HepG2 (cell line): ENCODE data around the gene IRF2. TPM values are rescaled to one million over a fixed set of nuclear protein-coding genes. Genes with fewer than 3 reads are reported as not detected.

ENCODE experiments used
- ESRRA ChIP-seq: sonication (generic); formaldehyde crosslinking; IDR thresholded peaks from 2 replicates; pipeline ENCODE4 v1.5.1; 2020; ENCODE audit warnings: mild to moderate bottlenecking, low read depth, missing genetic modification reagents
- HOXA3 ChIP-seq: sonication (generic); formaldehyde crosslinking; IDR thresholded peaks from 2 replicates; pipeline ENCODE4 v1.5.0; 2020; ENCODE audit warnings: missing genetic modification reagents
- JUND ChIP-seq: sonication (generic); formaldehyde crosslinking; IDR thresholded peaks from 2 replicates; pipeline ENCODE4 v1.8.0; 2022; ENCODE audit warnings: mild to moderate bottlenecking, missing genetic modification reagents
- KDM5B ChIP-seq: sonication (generic); formaldehyde crosslinking; IDR thresholded peaks from 2 replicates; pipeline ENCODE4 v1.4.0; 2020; ENCODE audit warnings: missing genetic modification reagents, mild to moderate bottlenecking, borderline replicate concordance
- KLF13 ChIP-seq: sonication (generic); formaldehyde crosslinking; IDR thresholded peaks from 2 replicates; pipeline ENCODE4 v1.4.0; 2020; ENCODE audit warnings: mild to moderate bottlenecking, missing genetic modification reagents
- KLF16 ChIP-seq, 2 experiments: sonication (generic) in 1 of 2; formaldehyde crosslinking in 1 of 2; IDR thresholded peaks; 2 replicates each; pipeline versions ENCODE4 v1.6.1 to v1.8.0; 2016 to 2023; ENCODE audit warnings: missing genetic modification reagents in 2 of 2, missing compliant biosample characterization in 1 of 2
- MXI1 ChIP-seq: IDR thresholded peaks from 3 replicates; pipeline ENCODE4 v1.6.1; 2012; ENCODE audit warnings: low read depth, low read length, inconsistent platforms, borderline replicate concordance
- ZNF232 ChIP-seq: sonication (generic); formaldehyde crosslinking; IDR thresholded peaks from 2 replicates; pipeline ENCODE4 v1.4.0; 2020; ENCODE audit warnings: missing genetic modification reagents, borderline replicate concordance
- ZNF292 ChIP-seq: sonication (generic); formaldehyde crosslinking; IDR thresholded peaks from 2 replicates; pipeline ENCODE4 v1.8.1; 2022; ENCODE audit warnings: mild to moderate bottlenecking, low read depth, missing genetic modification reagents, borderline replicate concordance
- polyA plus RNA-seq, 8 experiments: library from polyadenylated mRNA; depleted of rRNA in 3 of 8; stranded (reverse) in 7 of 8; unstranded in 1 of 8; fragments of >200 nt; fragmentation: Illumina TruSeq in 4 of 8; extraction: Trizol in 4 of 8; gene quantifications; 2 replicates each; pipeline versions ENCODE4 v1.2.1 to v1.2.3, GENCODE V29; 2011 to 2016; ENCODE audit warnings: low read depth in 4 of 8, missing spikeins in 1 of 8, mixed read lengths in 1 of 8; ENCODE audit not compliant: insufficient read depth in 1 of 8
- total RNA-seq, 5 experiments: library from RNA; depleted of rRNA; stranded (reverse); fragments of >200 nt; fragmentation: Illumina TruSeq; extraction: Trizol; gene quantifications; 2 replicates each; pipeline ENCODE4 v1.2.3, GENCODE V29; 2016; ENCODE audit warnings: low read depth in 1 of 5
- TF ChIP-seq, protein P1 (sequence below): IDR thresholded peaks from 2 replicates; pipeline ENCODE4 v1.6.1; 2016; ENCODE audit warnings: mild to moderate bottlenecking, missing biosample characterization, missing genetic modification reagents
- TF ChIP-seq, protein P2 (sequence below): conservative IDR thresholded peaks from 2 replicates; pipeline ENCODE4 v1.6.1; 2018; ENCODE audit warnings: missing genetic modification reagents
- TF ChIP-seq, protein P3 (sequence below): sonication (generic); formaldehyde crosslinking; IDR thresholded peaks from 2 replicates; pipeline ENCODE4 v1.4.0; 2020; ENCODE audit warnings: missing genetic modification reagents, borderline replicate concordance
- TF ChIP-seq, protein P4 (sequence below): sonication (generic); formaldehyde crosslinking; IDR thresholded peaks from 2 replicates; pipeline ENCODE4 v1.4.0; 2020; ENCODE audit warnings: missing genetic modification reagents, borderline replicate concordance
- TF ChIP-seq, protein P5 (sequence below): sonication (generic); formaldehyde crosslinking; IDR thresholded peaks from 2 replicates; pipeline ENCODE4 v1.4.0; 2020; ENCODE audit warnings: mild to moderate bottlenecking, missing genetic modification reagents, borderline replicate concordance
- TF ChIP-seq, protein P6 (sequence below), 2 experiments: fragments of 450-650 bp in 1 of 2; sonication (generic) in 1 of 2; formaldehyde crosslinking; IDR thresholded peaks; 2 replicates each; pipeline versions ENCODE4 v1.5.0 to v1.8.0; 2020 to 2022; ENCODE audit warnings: mild to moderate bottlenecking in 1 of 2, missing genetic modification reagents in 1 of 2

Gene IRF2
- total and polyA plus RNA-seq, 2 of the 13 experiments (the other 11 are each of a cell fraction or from before 2014, with no cell fraction given): 15.5 to 28.8 TPM

DNA sequence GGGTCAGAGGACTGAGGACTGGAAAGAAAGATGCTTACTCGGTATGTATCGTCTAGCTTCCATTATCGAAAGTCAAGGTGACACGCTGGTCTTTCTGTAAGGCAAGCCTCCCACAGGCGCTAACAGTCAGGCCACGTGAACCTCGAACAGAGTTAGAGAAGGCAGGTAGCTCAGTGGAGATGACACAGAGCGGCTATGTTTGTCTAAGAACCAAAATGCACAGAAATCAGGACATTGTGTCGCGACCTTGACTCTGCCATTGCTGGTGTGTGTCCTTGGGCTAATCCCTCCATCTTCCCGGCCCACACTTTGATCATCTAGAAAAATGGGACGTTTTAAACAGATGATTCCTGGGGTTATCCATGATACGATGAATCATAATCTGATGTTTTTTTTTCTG lies 40.3 kb downstream of the IRF2 start (continued):
- peak; percentile 93 for TF ChIP-seq ESRRA (CRISPR knock-in tag)
- TF ChIP-seq, protein P1, sequence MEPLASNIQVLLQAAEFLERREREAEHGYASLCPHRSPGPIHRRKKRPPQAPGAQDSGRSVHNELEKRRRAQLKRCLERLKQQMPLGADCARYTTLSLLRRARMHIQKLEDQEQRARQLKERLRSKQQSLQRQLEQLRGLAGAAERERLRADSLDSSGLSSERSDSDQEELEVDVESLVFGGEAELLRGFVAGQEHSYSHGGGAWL (CRISPR knock-in tag): no peak
- TF ChIP-seq, protein P2, sequence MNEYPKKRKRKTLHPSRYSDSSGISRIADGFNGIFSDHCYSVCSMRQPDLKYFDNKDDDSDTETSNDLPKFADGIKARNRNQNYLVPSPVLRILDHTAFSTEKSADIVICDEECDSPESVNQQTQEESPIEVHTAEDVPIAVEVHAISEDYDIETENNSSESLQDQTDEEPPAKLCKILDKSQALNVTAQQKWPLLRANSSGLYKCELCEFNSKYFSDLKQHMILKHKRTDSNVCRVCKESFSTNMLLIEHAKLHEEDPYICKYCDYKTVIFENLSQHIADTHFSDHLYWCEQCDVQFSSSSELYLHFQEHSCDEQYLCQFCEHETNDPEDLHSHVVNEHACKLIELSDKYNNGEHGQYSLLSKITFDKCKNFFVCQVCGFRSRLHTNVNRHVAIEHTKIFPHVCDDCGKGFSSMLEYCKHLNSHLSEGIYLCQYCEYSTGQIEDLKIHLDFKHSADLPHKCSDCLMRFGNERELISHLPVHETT (CRISPR knock-in tag): no peak
- no peak for TF ChIP-seq KDM5B
- TF ChIP-seq, protein P3, sequence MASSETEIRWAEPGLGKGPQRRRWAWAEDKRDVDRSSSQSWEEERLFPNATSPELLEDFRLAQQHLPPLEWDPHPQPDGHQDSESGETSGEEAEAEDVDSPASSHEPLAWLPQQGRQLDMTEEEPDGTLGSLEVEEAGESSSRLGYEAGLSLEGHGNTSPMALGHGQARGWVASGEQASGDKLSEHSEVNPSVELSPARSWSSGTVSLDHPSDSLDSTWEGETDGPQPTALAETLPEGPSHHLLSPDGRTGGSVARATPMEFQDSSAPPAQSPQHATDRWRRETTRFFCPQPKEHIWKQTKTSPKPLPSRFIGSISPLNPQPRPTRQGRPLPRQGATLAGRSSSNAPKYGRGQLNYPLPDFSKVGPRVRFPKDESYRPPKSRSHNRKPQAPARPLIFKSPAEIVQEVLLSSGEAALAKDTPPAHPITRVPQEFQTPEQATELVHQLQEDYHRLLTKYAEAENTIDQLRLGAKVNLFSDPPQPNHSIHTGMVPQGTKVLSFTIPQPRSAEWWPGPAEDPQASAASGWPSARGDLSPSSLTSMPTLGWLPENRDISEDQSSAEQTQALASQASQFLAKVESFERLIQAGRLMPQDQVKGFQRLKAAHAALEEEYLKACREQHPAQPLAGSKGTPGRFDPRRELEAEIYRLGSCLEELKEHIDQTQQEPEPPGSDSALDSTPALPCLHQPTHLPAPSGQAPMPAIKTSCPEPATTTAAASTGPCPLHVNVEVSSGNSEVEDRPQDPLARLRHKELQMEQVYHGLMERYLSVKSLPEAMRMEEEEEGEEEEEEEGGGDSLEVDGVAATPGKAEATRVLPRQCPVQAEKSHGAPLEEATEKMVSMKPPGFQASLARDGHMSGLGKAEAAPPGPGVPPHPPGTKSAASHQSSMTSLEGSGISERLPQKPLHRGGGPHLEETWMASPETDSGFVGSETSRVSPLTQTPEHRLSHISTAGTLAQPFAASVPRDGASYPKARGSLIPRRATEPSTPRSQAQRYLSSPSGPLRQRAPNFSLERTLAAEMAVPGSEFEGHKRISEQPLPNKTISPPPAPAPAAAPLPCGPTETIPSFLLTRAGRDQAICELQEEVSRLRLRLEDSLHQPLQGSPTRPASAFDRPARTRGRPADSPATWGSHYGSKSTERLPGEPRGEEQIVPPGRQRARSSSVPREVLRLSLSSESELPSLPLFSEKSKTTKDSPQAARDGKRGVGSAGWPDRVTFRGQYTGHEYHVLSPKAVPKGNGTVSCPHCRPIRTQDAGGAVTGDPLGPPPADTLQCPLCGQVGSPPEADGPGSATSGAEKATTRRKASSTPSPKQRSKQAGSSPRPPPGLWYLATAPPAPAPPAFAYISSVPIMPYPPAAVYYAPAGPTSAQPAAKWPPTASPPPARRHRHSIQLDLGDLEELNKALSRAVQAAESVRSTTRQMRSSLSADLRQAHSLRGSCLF (CRISPR knock-in tag): no peak
- TF ChIP-seq, protein P4, sequence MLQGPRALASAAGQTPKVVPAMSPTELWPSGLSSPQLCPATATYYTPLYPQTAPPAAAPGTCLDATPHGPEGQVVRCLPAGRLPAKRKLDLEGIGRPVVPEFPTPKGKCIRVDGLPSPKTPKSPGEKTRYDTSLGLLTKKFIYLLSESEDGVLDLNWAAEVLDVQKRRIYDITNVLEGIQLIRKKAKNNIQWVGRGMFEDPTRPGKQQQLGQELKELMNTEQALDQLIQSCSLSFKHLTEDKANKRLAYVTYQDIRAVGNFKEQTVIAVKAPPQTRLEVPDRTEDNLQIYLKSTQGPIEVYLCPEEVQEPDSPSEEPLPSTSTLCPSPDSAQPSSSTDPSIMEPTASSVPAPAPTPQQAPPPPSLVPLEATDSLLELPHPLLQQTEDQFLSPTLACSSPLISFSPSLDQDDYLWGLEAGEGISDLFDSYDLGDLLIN (CRISPR knock-in tag): no peak
- peak; percentile 61; the same call in 1 of the 2 replicates for TF ChIP-seq ZNF292
- no peak for TF ChIP-seq JUND (CRISPR knock-in tag)
- TF ChIP-seq, protein P5, sequence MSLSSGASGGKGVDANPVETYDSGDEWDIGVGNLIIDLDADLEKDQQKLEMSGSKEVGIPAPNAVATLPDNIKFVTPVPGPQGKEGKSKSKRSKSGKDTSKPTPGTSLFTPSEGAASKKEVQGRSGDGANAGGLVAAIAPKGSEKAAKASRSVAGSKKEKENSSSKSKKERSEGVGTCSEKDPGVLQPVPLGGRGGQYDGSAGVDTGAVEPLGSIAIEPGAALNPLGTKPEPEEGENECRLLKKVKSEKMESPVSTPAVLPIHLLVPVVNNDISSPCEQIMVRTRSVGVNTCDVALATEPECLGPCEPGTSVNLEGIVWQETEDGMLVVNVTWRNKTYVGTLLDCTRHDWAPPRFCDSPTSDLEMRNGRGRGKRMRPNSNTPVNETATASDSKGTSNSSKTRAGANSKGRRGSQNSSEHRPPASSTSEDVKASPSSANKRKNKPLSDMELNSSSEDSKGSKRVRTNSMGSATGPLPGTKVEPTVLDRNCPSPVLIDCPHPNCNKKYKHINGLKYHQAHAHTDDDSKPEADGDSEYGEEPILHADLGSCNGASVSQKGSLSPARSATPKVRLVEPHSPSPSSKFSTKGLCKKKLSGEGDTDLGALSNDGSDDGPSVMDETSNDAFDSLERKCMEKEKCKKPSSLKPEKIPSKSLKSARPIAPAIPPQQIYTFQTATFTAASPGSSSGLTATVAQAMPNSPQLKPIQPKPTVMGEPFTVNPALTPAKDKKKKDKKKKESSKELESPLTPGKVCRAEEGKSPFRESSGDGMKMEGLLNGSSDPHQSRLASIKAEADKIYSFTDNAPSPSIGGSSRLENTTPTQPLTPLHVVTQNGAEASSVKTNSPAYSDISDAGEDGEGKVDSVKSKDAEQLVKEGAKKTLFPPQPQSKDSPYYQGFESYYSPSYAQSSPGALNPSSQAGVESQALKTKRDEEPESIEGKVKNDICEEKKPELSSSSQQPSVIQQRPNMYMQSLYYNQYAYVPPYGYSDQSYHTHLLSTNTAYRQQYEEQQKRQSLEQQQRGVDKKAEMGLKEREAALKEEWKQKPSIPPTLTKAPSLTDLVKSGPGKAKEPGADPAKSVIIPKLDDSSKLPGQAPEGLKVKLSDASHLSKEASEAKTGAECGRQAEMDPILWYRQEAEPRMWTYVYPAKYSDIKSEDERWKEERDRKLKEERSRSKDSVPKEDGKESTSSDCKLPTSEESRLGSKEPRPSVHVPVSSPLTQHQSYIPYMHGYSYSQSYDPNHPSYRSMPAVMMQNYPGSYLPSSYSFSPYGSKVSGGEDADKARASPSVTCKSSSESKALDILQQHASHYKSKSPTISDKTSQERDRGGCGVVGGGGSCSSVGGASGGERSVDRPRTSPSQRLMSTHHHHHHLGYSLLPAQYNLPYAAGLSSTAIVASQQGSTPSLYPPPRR (CRISPR knock-in tag): peak; percentile 69; the same call in 1 of the 2 replicates
- TF ChIP-seq MXI1: no peak
- TF ChIP-seq ZNF232 (CRISPR knock-in tag): no peak
- TF ChIP-seq KLF13 (CRISPR knock-in tag): no peak
- TF ChIP-seq HOXA3 (CRISPR knock-in tag): peak; percentile 88
- TF ChIP-seq, protein P6, sequence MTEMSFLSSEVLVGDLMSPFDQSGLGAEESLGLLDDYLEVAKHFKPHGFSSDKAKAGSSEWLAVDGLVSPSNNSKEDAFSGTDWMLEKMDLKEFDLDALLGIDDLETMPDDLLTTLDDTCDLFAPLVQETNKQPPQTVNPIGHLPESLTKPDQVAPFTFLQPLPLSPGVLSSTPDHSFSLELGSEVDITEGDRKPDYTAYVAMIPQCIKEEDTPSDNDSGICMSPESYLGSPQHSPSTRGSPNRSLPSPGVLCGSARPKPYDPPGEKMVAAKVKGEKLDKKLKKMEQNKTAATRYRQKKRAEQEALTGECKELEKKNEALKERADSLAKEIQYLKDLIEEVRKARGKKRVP (CRISPR knock-in tag; IDR thresholded peaks at IDR 0.05): no peak
- TF ChIP-seq KLF16 (CRISPR knock-in tag; IDR thresholded peaks at IDR 0.05): 0 out of 4 replicates have a peak, but pooled peaks of 1 of the 2 experiments have one; percentile 38
